Gastroesophageal sphincter (tissue), 3 donors: Measurements from ENCODE around the gene MCM9.
"Not testable (repeated sequence)": the region's sequence is repeated elsewhere in the genome, so short reads cannot be mapped to it uniquely, and the experiment has no call there.

Source experiments
- CTCF ChIP-seq, 4 experiments: fragments of 200-600 bp in 2 of 4; fragments of 450-650 bp in 2 of 4; sonication (generic) in 1 of 4; IDR thresholded peaks; one replicate each; pipeline ENCODE4 v1.5.1; 2017 to 2019; ENCODE audit warnings: antibody characterized with exemption in 4 of 4, mild to moderate bottlenecking in 2 of 4, moderate library complexity in 2 of 4
- POLR2A ChIP-seq, 2 donors: fragments of 450-650 bp; IDR thresholded peaks; one replicate each; pipeline ENCODE4 v1.6.1; 2017; ENCODE audit warnings: antibody characterized with exemption in 2 of 2, mild to moderate bottlenecking in 2 of 2, moderate library complexity in 1 of 2
- POLR2AphosphoS5 ChIP-seq: sonication (generic); formaldehyde crosslinking; IDR thresholded peaks from one replicate; pipeline ENCODE4 v1.6.1; 2017; ENCODE audit warnings: antibody characterized with exemption

GRCh38 chr6:118796548-118796947, 138.4 kb downstream of the MCM9 start:
- not testable (repeated sequence) for TF ChIP-seq CTCF (IDR thresholded peaks at IDR 0.05); POLR2A (IDR thresholded peaks at IDR 0.05); POLR2AphosphoS5
